ENCODE measurements around the gene LIME1.

The LIME1 gene

GRCh38 chr20:63787749-63788148, 51.3 kb downstream of the LIME1 start:
- DNase-seq (ENCODE audit: extremely low read depth, low read depth) = no peak
- TF ChIP-seq, protein P1, sequence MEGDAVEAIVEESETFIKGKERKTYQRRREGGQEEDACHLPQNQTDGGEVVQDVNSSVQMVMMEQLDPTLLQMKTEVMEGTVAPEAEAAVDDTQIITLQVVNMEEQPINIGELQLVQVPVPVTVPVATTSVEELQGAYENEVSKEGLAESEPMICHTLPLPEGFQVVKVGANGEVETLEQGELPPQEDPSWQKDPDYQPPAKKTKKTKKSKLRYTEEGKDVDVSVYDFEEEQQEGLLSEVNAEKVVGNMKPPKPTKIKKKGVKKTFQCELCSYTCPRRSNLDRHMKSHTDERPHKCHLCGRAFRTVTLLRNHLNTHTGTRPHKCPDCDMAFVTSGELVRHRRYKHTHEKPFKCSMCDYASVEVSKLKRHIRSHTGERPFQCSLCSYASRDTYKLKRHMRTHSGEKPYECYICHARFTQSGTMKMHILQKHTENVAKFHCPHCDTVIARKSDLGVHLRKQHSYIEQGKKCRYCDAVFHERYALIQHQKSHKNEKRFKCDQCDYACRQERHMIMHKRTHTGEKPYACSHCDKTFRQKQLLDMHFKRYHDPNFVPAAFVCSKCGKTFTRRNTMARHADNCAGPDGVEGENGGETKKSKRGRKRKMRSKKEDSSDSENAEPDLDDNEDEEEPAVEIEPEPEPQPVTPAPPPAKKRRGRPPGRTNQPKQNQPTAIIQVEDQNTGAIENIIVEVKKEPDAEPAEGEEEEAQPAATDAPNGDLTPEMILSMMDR (IDR thresholded peaks at IDR 0.05; ENCODE audit: low read depth, low read length) = no peak

All from AG09319 (cell line).